ENCODE results near the gene SENP7. TPM values are rescaled to one million over a fixed set of nuclear protein-coding genes. Genes with fewer than 3 reads are reported as not detected.

The SENP7 gene
- total and polyA plus RNA-seq, 2 experiments from 2014 or later = 5.0 to 9.0 TPM

DNA sequence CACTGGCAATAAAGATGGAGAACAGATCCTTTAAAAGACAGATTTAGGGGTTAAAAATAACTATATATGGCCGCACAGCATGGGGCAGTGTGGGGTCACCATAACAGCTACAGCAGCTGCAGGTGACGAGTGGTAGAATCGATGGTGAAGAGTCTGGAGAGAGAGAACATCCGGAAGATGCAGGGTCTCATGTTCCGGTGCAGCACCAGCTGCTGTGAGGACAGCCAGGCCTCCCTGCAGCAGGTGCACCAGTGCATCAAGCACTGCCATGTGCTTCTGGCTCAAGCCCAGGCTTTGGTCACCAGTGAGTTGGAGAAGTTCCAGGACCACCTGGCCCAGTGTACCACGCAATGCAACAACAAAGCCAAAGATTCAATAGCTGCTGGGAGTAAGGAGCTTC, 98.9 kb downstream of the SENP7 start (continued):
- TF ChIP-seq, protein P1, sequence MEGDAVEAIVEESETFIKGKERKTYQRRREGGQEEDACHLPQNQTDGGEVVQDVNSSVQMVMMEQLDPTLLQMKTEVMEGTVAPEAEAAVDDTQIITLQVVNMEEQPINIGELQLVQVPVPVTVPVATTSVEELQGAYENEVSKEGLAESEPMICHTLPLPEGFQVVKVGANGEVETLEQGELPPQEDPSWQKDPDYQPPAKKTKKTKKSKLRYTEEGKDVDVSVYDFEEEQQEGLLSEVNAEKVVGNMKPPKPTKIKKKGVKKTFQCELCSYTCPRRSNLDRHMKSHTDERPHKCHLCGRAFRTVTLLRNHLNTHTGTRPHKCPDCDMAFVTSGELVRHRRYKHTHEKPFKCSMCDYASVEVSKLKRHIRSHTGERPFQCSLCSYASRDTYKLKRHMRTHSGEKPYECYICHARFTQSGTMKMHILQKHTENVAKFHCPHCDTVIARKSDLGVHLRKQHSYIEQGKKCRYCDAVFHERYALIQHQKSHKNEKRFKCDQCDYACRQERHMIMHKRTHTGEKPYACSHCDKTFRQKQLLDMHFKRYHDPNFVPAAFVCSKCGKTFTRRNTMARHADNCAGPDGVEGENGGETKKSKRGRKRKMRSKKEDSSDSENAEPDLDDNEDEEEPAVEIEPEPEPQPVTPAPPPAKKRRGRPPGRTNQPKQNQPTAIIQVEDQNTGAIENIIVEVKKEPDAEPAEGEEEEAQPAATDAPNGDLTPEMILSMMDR (conservative IDR thresholded peaks at IDR 0.05; ENCODE audit: low read depth in 2 of 2) = no peak
- no peak for TF ChIP-seq NANOG (IDR thresholded peaks at IDR 0.05; ENCODE audit: borderline replicate concordance)

DNA sequence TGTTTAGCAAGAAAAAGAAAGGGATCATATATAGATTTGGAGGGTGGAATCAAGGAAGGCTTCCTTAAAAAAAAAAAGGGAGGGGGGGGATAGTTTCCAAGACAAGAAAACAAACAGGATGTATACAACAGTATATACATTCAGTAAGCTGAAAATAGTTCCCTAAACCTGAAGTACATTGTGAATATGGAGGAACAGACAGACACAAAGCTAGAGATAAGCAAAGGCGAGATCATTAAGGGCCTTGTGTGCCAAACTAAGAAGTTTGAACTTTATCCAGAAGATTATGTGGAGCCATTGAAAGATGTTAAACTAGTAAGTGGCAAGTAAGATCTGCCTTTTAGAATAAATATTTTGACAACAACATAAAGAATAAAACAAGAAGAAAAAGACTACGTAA, 99.4 kb downstream of the SENP7 start:
- no peaks in the 10 kb centered on the region; the same call in 2 of the 3 replicates for H3K9me3 Mint-ChIP-seq
- Histone ChIP-seq H3K79me2 (replicated peaks; ENCODE audit: insufficient read depth) (no peaks in the 10 kb centered on the region), H3K27me3 (ENCODE audit: insufficient read depth) (no peaks in the 10 kb centered on the region)

More for the DNA sequence above, 99.4 kb downstream of the SENP7 start:
- Mint-ChIP-seq H3K4me3 (no peak overlapping the region), H3K27ac (no peak overlapping the region), H3K36me3 (ENCODE audit: low read depth) (peaks cover under 1% of the 10 kb centered on the region; the same call in 1 of the 3 replicates), H3K27me3 (ENCODE audit: insufficient read depth, low read depth, poor library complexity) (no peaks in the 10 kb centered on the region), H3K4me1 (peaks cover 9% of the 10 kb centered on the region)
- no peaks in the 10 kb centered on the region for H3K9me2 ChIP-seq (ENCODE audit: insufficient read depth)
- no peaks in the 10 kb centered on the region for H4K20me1 ChIP-seq (replicated peaks; ENCODE audit: insufficient read depth)
- no peak overlapping the region for H3K27ac ChIP-seq (ENCODE audit: low read depth)
- TF ChIP-seq, protein P2, sequence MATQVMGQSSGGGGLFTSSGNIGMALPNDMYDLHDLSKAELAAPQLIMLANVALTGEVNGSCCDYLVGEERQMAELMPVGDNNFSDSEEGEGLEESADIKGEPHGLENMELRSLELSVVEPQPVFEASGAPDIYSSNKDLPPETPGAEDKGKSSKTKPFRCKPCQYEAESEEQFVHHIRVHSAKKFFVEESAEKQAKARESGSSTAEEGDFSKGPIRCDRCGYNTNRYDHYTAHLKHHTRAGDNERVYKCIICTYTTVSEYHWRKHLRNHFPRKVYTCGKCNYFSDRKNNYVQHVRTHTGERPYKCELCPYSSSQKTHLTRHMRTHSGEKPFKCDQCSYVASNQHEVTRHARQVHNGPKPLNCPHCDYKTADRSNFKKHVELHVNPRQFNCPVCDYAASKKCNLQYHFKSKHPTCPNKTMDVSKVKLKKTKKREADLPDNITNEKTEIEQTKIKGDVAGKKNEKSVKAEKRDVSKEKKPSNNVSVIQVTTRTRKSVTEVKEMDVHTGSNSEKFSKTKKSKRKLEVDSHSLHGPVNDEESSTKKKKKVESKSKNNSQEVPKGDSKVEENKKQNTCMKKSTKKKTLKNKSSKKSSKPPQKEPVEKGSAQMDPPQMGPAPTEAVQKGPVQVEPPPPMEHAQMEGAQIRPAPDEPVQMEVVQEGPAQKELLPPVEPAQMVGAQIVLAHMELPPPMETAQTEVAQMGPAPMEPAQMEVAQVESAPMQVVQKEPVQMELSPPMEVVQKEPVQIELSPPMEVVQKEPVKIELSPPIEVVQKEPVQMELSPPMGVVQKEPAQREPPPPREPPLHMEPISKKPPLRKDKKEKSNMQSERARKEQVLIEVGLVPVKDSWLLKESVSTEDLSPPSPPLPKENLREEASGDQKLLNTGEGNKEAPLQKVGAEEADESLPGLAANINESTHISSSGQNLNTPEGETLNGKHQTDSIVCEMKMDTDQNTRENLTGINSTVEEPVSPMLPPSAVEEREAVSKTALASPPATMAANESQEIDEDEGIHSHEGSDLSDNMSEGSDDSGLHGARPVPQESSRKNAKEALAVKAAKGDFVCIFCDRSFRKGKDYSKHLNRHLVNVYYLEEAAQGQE (IDR thresholded peaks at IDR 0.05; ENCODE audit: unreplicated experiment) = no peak
- TF ChIP-seq, protein P1 (conservative IDR thresholded peaks at IDR 0.05; ENCODE audit: low read depth in 2 of 2) = no peak
- no peak for TF ChIP-seq ZNF114 (CRISPR knock-in tag; IDR thresholded peaks at IDR 0.05)
- no peak for TF ChIP-seq EZH2phosphoT487 (IDR thresholded peaks at IDR 0.05; ENCODE audit: unreplicated experiment)
- TF ChIP-seq EZH2 (IDR thresholded peaks at IDR 0.05; ENCODE audit: low read depth, unreplicated experiment) = no peak
- no peak for TF ChIP-seq ZNF331 (CRISPR knock-in tag; IDR thresholded peaks at IDR 0.05; ENCODE audit: low read depth)
- no peak for TF ChIP-seq NANOG (IDR thresholded peaks at IDR 0.05; ENCODE audit: borderline replicate concordance)
- no peak for TF ChIP-seq STAT1 (IDR thresholded peaks at IDR 0.05; ENCODE audit: unreplicated experiment)
- TF ChIP-seq, protein P3, sequence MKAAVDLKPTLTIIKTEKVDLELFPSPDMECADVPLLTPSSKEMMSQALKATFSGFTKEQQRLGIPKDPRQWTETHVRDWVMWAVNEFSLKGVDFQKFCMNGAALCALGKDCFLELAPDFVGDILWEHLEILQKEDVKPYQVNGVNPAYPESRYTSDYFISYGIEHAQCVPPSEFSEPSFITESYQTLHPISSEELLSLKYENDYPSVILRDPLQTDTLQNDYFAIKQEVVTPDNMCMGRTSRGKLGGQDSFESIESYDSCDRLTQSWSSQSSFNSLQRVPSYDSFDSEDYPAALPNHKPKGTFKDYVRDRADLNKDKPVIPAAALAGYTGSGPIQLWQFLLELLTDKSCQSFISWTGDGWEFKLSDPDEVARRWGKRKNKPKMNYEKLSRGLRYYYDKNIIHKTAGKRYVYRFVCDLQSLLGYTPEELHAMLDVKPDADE (IDR thresholded peaks at IDR 0.05) = no peak
- TF ChIP-seq CREB1 (CRISPR knock-in tag; IDR thresholded peaks at IDR 0.05; ENCODE audit: low read depth) = no peak
- no peak for TF ChIP-seq POLR2AphosphoS5 (IDR thresholded peaks at IDR 0.05; ENCODE audit: low read depth)
- H3K36me3 ChIP-seq (ENCODE audit: insufficient read depth) = no peaks in the 10 kb centered on the region
- no peak for ATAC-seq
- no peak overlapping the region for H3K4me2 ChIP-seq
- H2AFZ ChIP-seq = no peak overlapping the region
- peaks cover 4% of the 10 kb centered on the region; the same call in 1 of the 2 replicates for H3K4me1 ChIP-seq (ENCODE audit: insufficient read depth)
- H3K4me3 ChIP-seq = no peak overlapping the region
- no peaks in the 10 kb centered on the region for H3F3A ChIP-seq (replicated peaks; ENCODE audit: low read depth)
- DNase-seq (ENCODE audit: low spot score) = no peak
